ENCODE measurements around the gene HSP90AB1. TPM values are rescaled to one million over a fixed set of nuclear protein-coding genes. Genes with fewer than 3 reads are reported as not detected.

Gene HSP90AB1
- total RNA-seq, 1 experiment from 2014 or later = 1,280 TPM

DNA sequence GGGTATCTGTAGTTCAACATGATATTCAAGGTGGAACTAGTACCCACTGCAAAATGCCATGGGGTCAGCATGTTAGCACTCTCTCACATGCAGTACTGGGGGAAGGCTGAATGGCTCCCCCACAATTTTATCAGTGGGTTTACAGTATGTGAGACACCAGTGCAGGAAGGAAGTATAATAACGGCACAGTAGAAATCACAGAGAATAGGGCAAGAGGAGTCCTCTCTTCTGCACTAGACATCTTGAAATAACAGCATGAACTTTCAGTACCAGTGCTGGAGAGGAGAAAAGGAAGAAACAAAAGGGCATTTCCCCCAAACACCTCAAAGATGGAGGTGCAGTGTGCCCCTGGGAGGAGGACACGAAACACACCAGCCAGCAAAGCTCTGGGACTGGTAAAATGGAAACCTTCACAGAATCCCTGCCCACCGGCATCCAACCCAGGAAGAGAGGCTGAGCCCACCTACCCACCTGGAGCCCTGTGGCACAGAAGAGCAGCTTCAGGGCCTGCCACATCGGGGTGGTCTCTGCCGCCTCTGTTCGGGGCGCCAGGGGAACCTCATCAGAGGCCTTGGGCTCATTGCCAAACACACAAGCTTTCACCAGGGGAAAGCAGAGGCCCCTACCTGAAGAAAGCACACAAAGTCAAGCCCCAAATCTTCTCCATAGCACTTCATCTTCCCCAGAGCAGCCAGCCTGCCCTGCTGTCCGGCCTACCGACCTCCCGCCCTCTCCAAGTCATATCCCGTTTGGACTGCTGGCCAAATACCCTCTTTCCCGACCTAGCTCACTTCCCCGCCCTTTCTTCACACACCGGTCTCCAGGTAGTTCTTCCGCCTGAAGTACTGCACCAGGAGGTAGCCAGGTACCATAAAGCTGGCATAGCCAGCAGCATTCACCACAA is 9.2 kb downstream of the HSP90AB1 start:
- peaks cover 21% of the 10 kb centered on the region for H3K4me1 ChIP-seq (ENCODE audit: insufficient read depth, low read length)
- DNase-seq (peak; percentile 45), ATAC-seq (peak; percentile 11)
- POLR2A ChIA-PET (ENCODE audit: unreplicated experiment) = interaction anchor here (0.6 to 1.3 kb wide), 4 partner anchors 9 to 144 kb away, joined by 5 to 24 read pairs (median 8); partner anchors contain the start of gene HSP90AB1
- H3K9me2 ChIP-seq (replicated peaks; ENCODE audit: low read length) = no peaks in the 10 kb centered on the region
- peak overlapping the region; percentile 91 for H3K9ac ChIP-seq (ENCODE audit: low read length)
- BruUV-seq (replicated peaks) = TSS peak; percentile 22
- H3K27me3 ChIP-seq (ENCODE audit: low read length) = no peaks in the 10 kb centered on the region
- peaks cover 47% of the 10 kb centered on the region for H4K20me1 ChIP-seq (ENCODE audit: low read length)
- H3F3A ChIP-seq (ENCODE audit: low read length, unreplicated experiment) = peaks cover 34% of the 10 kb centered on the region
- H3K27ac ChIP-seq (ENCODE audit: low read length) = peak overlapping the region; percentile 71
- peak overlapping the region; percentile 100 for H3K4me2 ChIP-seq (ENCODE audit: low read length)
- TF ChIP-seq EZH2 (IDR thresholded peaks at IDR 0.05; ENCODE audit: low read length, unreplicated experiment) (no peak), EZH2phosphoT487 (IDR thresholded peaks at IDR 0.05; ENCODE audit: borderline replicate concordance, low read length) (no peak)
- TF ChIP-seq, protein P1, sequence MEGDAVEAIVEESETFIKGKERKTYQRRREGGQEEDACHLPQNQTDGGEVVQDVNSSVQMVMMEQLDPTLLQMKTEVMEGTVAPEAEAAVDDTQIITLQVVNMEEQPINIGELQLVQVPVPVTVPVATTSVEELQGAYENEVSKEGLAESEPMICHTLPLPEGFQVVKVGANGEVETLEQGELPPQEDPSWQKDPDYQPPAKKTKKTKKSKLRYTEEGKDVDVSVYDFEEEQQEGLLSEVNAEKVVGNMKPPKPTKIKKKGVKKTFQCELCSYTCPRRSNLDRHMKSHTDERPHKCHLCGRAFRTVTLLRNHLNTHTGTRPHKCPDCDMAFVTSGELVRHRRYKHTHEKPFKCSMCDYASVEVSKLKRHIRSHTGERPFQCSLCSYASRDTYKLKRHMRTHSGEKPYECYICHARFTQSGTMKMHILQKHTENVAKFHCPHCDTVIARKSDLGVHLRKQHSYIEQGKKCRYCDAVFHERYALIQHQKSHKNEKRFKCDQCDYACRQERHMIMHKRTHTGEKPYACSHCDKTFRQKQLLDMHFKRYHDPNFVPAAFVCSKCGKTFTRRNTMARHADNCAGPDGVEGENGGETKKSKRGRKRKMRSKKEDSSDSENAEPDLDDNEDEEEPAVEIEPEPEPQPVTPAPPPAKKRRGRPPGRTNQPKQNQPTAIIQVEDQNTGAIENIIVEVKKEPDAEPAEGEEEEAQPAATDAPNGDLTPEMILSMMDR (conservative IDR thresholded peaks at IDR 0.05; ENCODE audit: low read depth, low read length) = no peak
- peak overlapping the region; percentile 73 for H2AFZ ChIP-seq (ENCODE audit: low read length)
- H3K79me2 ChIP-seq (ENCODE audit: low read length) = peaks cover 33% of the 10 kb centered on the region
- CTCF ChIA-PET = interaction anchor here (0.6 to 1.7 kb wide), 6 partner anchors 9 to 117 kb away, joined by 3 to 15 read pairs (median 6); partner anchors contain the start of gene HSP90AB1
- peaks cover 34% of the 10 kb centered on the region for H3K36me3 ChIP-seq (ENCODE audit: low read depth, low read length)
- peak overlapping the region; percentile 81 for H3K4me3 ChIP-seq (ENCODE audit: low read length)
- intact Hi-C loops (cut with micrococcal nuclease) = no loop called here
- H3K9me3 ChIP-seq (ENCODE audit: low read length) = no peaks in the 10 kb centered on the region

- peaks cover 29% of the 10 kb centered on the region for H3K36me3 ChIP-seq (ENCODE audit: low read depth, low read length)
- H2AFZ ChIP-seq (ENCODE audit: low read length) = peak overlapping the region; percentile 73
- no peaks in the 10 kb centered on the region for H3K9me3 ChIP-seq (ENCODE audit: low read length)
- no peak for ATAC-seq
- H3K4me2 ChIP-seq (ENCODE audit: low read length) = peak overlapping the region; percentile 100
- TF ChIP-seq, protein P1 (conservative IDR thresholded peaks at IDR 0.05; ENCODE audit: low read depth, low read length) = no peak
- no peak for TF ChIP-seq EZH2 (IDR thresholded peaks at IDR 0.05; ENCODE audit: low read length, unreplicated experiment)
- no peak for TF ChIP-seq EZH2phosphoT487 (IDR thresholded peaks at IDR 0.05; ENCODE audit: borderline replicate concordance, low read length)
- no peaks in the 10 kb centered on the region for H3K27me3 ChIP-seq (ENCODE audit: low read length)
- H3K4me3 ChIP-seq (ENCODE audit: low read length) = peak overlapping the region; percentile 81
- peaks cover 19% of the 10 kb centered on the region for H3K4me1 ChIP-seq (ENCODE audit: insufficient read depth, low read length)
- DNase-seq = no peak
- H4K20me1 ChIP-seq (ENCODE audit: low read length) = peaks cover 41% of the 10 kb centered on the region
- ChIA-PET CTCF (interaction anchor here (0.6 to 1.7 kb wide), 6 partner anchors 10 to 117 kb away, joined by 3 to 15 read pairs (median 6); partner anchors contain the start of gene HSP90AB1), POLR2A (ENCODE audit: unreplicated experiment) (interaction anchor here (0.6 to 1.3 kb wide), 4 partner anchors 9 to 144 kb away, joined by 4 to 10 read pairs (median 5); partner anchors contain the start of gene HSP90AB1)
- H3F3A ChIP-seq (ENCODE audit: low read length, unreplicated experiment) = peaks cover 29% of the 10 kb centered on the region
- intact Hi-C loops (cut with micrococcal nuclease) = loop anchor here (1.0 kb wide), 1 partner anchor 84 kb away; no protein-coding TSS in a partner anchor
- H3K9ac ChIP-seq (ENCODE audit: low read length) = peak overlapping the region; percentile 91
- H3K79me2 ChIP-seq (ENCODE audit: low read length) = peaks cover 27% of the 10 kb centered on the region
- peak overlapping the region; percentile 71 for H3K27ac ChIP-seq (ENCODE audit: low read length)
- no TSS peak for BruUV-seq (replicated peaks)
- H3K9me2 ChIP-seq (replicated peaks; ENCODE audit: low read length) = no peaks in the 10 kb centered on the region
Measured at GRCh38 chr6:44256775-44257024, 9.8 kb downstream of the HSP90AB1 start.

Data from PC-3 (cell line).